CMK (cell line): Measurements from ENCODE around the gene LRRC37A2.
"Not testable (repeated sequence)": the region's sequence is repeated elsewhere in the genome, so short reads cannot be mapped to it uniquely, and the experiment has no call there.

Source experiments
- DNase-seq: peaks from one replicate; pipeline ENCODE4 v3.0.0-alpha.2; 2010; ENCODE audit warnings: low read depth

The LRRC37A2 gene

DNA sequence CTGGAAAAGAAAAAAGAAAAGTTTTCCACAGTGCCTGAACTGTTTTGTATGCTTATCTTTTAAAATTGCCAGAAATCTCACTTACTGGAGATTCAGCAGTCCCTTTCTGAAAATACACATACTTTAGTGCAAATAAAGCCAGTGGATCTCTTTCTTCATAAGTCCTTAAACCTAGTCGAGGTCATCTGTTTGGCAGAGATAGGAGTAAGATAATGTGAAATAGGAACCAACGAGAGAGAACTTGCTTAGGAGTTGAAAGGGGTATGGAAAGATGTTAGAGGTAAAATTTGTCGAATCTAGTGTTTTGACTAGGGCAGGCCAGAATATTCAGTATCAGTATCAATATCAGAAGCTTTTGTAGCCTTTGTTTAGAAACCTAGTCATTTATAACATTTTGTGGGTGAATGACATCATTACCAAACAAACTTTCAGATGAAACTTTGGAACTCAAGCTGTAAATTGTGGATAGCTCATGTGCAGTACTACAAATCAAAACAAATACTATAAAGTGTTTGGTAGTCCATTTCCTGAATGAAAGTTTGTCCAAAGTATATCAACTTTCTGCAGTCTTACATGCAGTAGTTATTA is 86.2 kb downstream of the LRRC37A2 start:
- not testable (repeated sequence) for DNase-seq

GRCh38 chr17:46600767-46601166 is 88.5 kb downstream of the LRRC37A2 start:
- not testable (repeated sequence) for DNase-seq

DNA sequence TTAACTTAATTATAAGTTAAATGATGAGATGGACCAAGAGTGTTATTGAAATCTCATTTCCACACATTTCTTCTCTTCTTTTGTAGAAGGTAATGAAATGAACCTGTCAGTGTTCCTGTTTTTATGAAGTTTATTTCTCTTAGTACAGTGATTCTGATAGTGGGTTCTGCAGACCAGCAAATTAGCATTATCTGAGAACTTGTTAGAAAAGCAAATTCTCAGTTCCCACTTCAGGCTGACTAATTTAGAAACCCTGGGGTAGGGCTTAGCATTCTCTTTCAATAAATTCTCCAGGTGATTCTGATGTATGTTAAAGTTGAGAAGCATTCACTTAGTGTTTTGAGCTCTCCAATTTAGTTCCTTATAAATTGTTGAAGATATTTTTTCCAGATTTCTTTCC is 90.9 kb downstream of the LRRC37A2 start:
- not testable (repeated sequence) for DNase-seq
